Urinary bladder (tissue), 4 donors: ENCODE data around the gene MYO3B. TPM values are rescaled to one million over a fixed set of nuclear protein-coding genes. Genes with fewer than 3 reads are reported as not detected.

Source experiments
- DNase-seq: peaks from one replicate; pipeline ENCODE4 v3.0.0-alpha.2; 2015; ENCODE audit errors: extremely low spot score
- H3K27ac ChIP-seq: one replicate; pipeline ENCODE4 v1.5.1; 2013; ENCODE audit warnings: low read depth, mild to moderate bottlenecking, moderate library complexity
- H3K36me3 ChIP-seq: one replicate; pipeline ENCODE4 v1.6.1; 2013; ENCODE audit warnings: mild to moderate bottlenecking, moderate library complexity; ENCODE audit not compliant: insufficient read depth
- H3K4me1 ChIP-seq: one replicate; pipeline ENCODE4 v1.6.1; 2013; ENCODE audit warnings: mild to moderate bottlenecking, moderate library complexity; ENCODE audit not compliant: insufficient read depth
- H3K4me3 ChIP-seq: one replicate; pipeline ENCODE4 v1.5.1; 2013; ENCODE audit warnings: low read depth, low read length
- WGBS: extraction: QIAGEN DNeasy Blood & Tissue Kit; methylation state at CpG from one replicate; pipeline ENCODE4 v1.1.7; 2013; 5-methylcytosine and 5-hydroxymethylcytosine counted together
- polyA plus RNA-seq: library from polyadenylated mRNA; stranded (reverse); fragments of 200-250 nt; gene quantifications from one replicate; pipeline ENCODE4 v1.2.3, GENCODE V29; 2013
- total RNA-seq: library from RNA; depleted of rRNA; stranded (reverse); fragments of >200 nt; gene quantifications from one replicate; pipeline ENCODE4 v1.2.3, GENCODE V29; 2014
- donor health status: healthy with polysubstance abuse.
- donor health status: healthy.

The MYO3B gene
- total and polyA plus RNA-seq, 2 donors, result 0.44 to 2.8 TPM

DNA sequence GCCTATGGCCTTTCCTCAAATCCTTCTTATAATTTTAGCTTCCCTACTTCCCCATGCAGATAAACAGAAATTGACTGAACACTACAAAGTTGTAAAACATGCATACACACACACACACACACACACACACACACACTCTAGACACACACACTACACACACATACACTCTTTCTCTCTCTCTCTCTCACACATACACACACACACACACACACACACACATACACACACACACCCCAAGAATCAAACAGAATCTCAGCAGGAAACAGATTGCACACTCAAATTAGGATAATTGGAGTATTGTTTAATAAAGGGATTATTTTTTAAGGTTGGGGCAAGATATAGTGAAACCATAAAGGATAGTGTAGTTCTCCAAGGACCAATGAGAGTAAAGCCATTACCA is 385.0 kb downstream of the MYO3B start:
- no peak for DNase-seq
- H3K27ac ChIP-seq, result no peak overlapping the region
- no peaks in the 10 kb centered on the region for H3K36me3 ChIP-seq
- no peaks in the 10 kb centered on the region for H3K4me1 ChIP-seq
- H3K4me3 ChIP-seq, result no peak overlapping the region

DNA sequence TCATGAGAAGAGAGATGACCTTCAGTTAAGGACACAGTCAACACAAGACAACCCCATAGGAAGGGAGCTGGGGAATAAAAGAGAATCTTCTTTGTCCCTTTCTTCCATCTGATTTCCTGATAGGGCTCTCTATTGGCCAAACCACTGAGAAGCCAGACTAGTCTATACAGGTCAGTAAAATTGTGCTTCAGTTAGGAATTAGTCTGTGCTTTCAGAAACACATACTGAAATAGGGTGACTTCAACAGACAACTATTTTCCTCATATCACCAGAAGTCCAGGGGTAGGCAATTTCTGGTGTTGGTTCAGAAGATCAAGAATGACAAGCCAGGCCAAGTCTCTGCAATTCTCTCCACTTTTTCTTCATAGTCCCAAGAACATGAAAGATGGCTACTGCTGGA is 385.5 kb downstream of the MYO3B start:
- no peaks in the 10 kb centered on the region for H3K4me1 ChIP-seq

DNA sequence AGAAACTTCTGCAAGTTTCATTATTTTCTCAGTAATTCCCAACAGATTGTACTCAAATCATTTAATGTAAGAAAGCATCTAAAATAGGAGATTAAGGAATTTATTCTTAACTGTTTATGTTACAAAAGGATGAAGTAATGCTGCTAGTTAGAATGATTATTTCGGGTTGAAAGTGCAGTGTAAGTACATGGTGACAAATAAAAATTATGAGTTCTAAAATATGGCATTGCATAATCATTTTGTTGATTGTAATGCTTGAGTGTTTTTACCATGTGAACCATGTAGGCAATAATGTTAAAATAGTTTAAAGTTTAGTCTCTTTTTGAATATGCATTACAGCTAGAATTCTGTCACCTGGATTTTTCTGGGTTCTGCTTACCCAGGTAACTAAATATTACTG is 388.2 kb downstream of the MYO3B start:
- DNase-seq, result no peak
- H3K27ac ChIP-seq, result no peak overlapping the region
- no peak overlapping the region for H3K4me3 ChIP-seq
- no peaks in the 10 kb centered on the region for H3K4me1 ChIP-seq
- no peaks in the 10 kb centered on the region for H3K36me3 ChIP-seq
- 44% methylated on average over 1 of the region's 1 CpG for WGBS

More for the DNA sequence above, 385.5 kb downstream of the MYO3B start:
- no peaks in the 10 kb centered on the region for H3K36me3 ChIP-seq
- DNase-seq, result no peak
- no peak overlapping the region for H3K4me3 ChIP-seq
- no peak overlapping the region for H3K27ac ChIP-seq

DNA sequence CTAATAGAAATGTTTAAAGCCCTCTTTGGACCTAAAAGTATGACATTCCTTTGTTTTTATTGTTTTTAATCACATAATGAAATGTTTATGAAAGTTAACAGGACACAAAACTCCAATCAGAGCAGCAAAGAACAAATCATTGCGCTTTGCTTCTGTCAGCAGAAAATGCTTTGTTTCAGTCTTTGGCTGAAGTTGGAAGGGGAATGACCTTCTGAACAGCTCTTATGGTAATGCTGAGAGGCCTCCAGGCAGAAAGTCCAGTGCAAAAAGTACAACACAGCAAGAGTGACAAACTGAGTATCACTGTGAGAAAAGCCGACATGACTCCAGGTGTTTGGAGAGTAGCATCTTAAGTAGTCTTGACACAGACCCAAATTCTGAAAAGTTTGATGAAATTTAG is 389.5 kb downstream of the MYO3B start:
- H3K36me3 ChIP-seq, result no peaks in the 10 kb centered on the region
- no peak for DNase-seq
- 95% methylated on average over 2 of the region's 2 CpGs for WGBS
- H3K4me3 ChIP-seq, result no peak overlapping the region
- no peaks in the 10 kb centered on the region for H3K4me1 ChIP-seq
- no peak overlapping the region for H3K27ac ChIP-seq

DNA sequence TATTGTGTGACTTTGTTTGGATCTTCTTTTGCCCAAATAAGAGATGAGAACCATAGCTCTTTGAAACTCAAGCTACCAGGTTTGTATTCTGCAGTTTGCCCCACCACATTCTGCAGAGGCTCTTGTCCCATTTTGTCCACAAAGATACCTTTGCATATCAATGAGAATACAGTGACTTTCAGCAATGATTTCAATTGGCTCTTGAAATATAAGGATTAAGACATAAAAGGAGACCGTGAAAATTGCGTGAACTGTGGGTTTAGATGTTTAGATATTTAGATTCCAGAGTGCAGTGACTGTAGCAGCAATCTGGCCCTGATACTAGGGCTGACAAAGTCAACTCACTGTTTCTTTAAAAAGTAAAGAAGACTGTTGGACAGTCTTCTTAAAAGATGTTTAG is 390.6 kb downstream of the MYO3B start:
- WGBS, result 71% methylated on average over 2 of the region's 2 CpGs
- no peak overlapping the region for H3K27ac ChIP-seq
- H3K4me1 ChIP-seq, result no peaks in the 10 kb centered on the region
- H3K4me3 ChIP-seq, result no peak overlapping the region
- no peaks in the 10 kb centered on the region for H3K36me3 ChIP-seq
- no peak for DNase-seq

DNA sequence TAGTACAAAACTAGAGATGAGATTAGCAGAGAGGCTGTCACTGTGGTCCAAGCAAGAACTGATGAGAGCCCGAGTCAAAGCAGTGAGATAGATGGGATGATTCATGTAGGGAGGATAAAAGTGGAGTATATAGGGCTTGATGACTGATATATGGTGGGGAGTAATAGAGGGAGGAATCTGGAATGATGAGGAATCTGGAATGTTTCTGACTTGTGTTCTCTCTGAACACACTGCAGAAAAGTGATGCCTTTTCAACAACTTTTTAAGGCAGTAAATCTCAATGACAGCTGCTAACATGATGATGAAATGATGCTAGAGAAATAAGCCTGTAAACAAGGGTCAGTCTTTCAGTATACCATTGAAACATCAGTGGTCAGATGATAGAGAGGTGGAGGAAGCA is 393.7 kb downstream of the MYO3B start:
- 83% methylated on average over 1 of the region's 1 CpG for WGBS
- Histone ChIP-seq H3K36me3 (no peaks in the 10 kb centered on the region), H3K4me3 (no peak overlapping the region), H3K27ac (no peak overlapping the region), H3K4me1 (no peaks in the 10 kb centered on the region)
- no peak for DNase-seq

DNA sequence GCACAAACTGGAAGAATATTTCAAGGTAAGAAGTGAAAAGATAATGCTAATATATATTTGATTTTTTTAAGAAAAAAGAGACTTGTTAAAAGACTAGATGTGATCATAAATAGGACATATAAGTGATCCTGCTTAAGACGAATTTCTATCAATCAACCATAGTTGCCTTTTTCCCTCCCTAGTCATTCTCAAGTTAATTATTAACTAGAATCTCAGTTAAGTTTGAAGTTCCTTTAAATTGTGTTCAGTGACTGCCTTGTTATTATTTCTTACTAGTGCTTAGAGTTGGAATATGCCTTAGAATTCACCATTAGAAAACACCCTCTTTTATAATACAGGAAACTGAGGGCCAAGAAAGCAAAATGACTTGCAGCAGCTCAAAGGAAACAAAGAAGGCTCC is 395.7 kb downstream of the MYO3B start:
- no peak overlapping the region for H3K4me3 ChIP-seq
- H3K4me1 ChIP-seq, result no peaks in the 10 kb centered on the region
- WGBS, result 92% methylated on average over 1 of the region's 1 CpG
- no peak overlapping the region for H3K27ac ChIP-seq
- no peaks in the 10 kb centered on the region for H3K36me3 ChIP-seq
- DNase-seq, result no peak

DNA sequence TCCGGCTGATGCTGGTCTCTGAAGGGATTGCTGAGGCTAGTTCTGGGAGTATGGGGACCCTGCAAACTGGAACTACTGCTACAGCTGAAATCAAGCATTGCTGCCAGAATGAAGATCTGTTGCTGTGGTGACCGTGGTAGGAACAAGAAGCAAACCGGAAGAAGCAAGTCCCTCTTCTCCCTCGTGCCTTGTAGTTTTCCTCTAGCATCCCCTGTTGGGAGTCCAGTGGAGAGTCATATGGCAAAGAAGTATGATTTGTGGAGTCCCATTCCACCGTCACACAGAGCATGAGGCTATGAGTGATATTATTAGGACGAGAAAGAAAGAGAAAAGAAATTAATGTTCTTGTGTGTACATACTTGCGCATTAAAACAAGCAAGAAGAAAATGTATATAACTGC is 398.3 kb downstream of the MYO3B start:
- no peaks in the 10 kb centered on the region for H3K36me3 ChIP-seq
- 81% methylated on average over 7 of the region's 7 CpGs for whole genome bisulfite sequencing
- H3K4me3 ChIP-seq, result no peak overlapping the region
- H3K27ac ChIP-seq, result no peak overlapping the region
- no peak for DNase-seq
- H3K4me1 ChIP-seq, result no peaks in the 10 kb centered on the region

DNA sequence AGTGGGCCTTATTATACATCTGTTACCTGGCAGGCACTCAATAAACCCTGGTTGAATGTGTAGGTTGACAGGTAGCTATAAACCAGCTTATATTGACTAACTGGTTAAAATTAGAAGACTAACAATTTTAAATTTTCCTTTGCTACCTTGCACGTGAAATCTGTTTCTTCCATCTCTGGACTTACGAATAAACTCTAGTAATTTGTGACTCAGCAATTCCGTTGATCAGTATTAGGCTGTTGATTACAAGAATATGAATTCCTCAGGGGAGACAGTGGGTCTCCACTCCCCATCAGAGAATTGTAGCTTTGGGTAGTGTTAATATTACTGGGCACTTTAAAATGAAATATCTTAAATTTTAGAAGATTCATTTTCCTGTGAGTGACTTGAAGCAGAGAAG is 399.4 kb downstream of the MYO3B start:
- DNase-seq, result no peak
- no peak overlapping the region for H3K4me3 ChIP-seq
- H3K36me3 ChIP-seq, result no peaks in the 10 kb centered on the region
- H3K27ac ChIP-seq, result no peak overlapping the region
- no peaks in the 10 kb centered on the region for H3K4me1 ChIP-seq
- 90% methylated on average over 3 of the region's 3 CpGs for WGBS

DNA sequence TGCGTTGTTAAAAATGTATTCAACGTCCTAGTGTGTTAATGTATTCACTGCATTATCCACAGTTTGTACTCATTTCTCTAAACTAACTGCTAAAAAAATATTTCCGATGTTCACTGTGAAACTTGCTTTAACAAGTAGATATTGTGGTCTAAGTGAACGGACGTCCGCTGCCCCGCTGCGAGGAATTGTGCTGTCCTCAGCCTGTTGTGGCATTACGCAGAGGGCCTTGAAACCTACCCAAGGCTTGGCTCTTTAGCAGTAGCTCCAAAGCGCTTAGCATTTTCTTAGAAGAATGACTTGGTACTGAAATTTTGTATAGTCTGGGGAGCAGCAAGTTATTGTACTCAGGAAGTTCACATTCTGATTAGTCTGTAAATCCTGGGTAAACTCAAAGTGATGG is 400.7 kb downstream of the MYO3B start:
- DNase-seq, result no peak
- Histone ChIP-seq H3K4me1 (no peaks in the 10 kb centered on the region), H3K27ac (no peak overlapping the region), H3K4me3 (no peak overlapping the region), H3K36me3 (no peaks in the 10 kb centered on the region)
- 91% methylated on average over 10 of the region's 10 CpGs for WGBS

DNA sequence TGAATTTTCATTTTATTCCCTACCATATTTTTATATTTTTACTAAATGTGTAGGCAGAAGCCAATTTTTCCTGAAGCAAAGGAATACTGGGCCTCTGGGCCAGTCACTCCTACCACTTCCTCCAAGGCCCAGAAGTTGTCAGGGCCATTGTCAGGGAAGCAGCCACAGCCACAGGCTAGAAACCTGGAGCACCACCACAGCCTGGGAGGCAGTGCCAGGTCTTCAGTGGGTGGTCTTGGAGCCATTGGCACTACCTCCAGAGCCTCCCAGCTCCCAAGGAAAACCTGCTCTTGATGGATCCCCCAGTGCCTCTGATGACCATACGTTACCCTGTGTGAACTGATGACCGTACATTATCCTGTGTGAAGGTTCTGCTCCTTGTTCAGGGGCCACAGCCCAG is 401.6 kb downstream of the MYO3B start:
- 84% methylated on average over 2 of the region's 2 CpGs for WGBS
- no peak overlapping the region for H3K27ac ChIP-seq
- H3K4me3 ChIP-seq, result no peak overlapping the region
- H3K36me3 ChIP-seq, result no peaks in the 10 kb centered on the region
- no peaks in the 10 kb centered on the region for H3K4me1 ChIP-seq
- DNase-seq, result no peak

DNA sequence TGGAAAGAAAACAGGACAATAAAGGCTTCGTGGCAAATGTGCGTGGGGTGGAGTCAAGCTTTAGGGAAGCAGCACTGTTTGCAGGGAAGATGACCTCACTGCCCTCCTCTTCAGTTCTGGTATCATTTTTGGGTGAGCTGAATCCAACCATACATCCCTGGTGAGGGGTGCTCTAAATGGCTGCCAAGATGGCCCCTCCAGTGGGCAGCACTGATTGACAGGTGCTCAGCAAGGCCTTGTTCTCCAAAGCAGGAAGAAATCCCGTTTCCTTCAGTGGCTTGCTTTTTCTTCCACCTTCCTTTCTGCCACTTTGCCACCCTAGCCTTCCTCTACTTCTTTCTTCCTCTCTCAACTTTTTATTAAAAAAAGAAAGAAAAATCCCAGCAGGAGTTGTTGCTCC is 404.4 kb downstream of the MYO3B start:
- Histone ChIP-seq H3K4me1 (no peaks in the 10 kb centered on the region), H3K27ac (no peak overlapping the region), H3K36me3 (no peaks in the 10 kb centered on the region), H3K4me3 (no peak overlapping the region)
- no peak for DNase-seq
- 83% methylated on average over 3 of the region's 3 CpGs for WGBS

DNA sequence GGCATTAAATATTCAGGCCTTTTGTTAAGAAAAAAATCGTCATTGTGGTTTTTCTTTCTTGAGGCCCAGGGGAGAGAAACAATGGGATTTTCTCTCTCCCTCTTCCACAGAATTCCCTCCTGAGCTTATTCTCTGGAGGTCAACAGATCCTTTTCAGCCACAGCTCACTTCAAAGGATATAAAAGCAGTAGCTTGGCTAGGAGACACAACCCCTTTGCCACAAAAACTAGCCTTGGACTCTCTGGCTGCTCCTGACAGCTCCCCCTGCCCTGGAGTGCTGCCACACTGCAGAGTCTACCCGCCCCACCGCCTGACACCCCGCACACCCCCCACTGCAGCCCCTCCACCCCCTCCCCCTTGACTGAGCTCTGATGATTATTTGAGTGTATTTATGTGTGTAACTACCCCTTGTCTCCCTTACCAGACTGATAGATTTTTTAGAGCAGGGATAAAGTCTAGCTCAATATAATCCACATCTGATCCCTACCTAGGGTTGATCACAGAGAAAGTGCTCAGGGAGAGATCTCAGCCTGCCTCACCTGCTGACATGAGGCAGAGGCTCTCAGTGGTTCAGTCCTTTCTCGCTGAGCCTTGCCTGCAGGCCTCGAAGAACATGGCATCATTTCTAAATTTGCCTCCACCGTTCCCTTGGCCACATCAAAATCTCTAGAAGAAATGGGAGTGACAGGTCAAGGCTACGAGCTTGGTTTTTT is 405.0 kb downstream of the MYO3B start:
- Histone ChIP-seq H3K36me3 (no peaks in the 10 kb centered on the region), H3K27ac (no peak overlapping the region), H3K4me1 (no peaks in the 10 kb centered on the region), H3K4me3 (no peak overlapping the region)
- DNase-seq, result no peak
- WGBS, result 72% methylated on average over 8 of the region's 8 CpGs

DNA sequence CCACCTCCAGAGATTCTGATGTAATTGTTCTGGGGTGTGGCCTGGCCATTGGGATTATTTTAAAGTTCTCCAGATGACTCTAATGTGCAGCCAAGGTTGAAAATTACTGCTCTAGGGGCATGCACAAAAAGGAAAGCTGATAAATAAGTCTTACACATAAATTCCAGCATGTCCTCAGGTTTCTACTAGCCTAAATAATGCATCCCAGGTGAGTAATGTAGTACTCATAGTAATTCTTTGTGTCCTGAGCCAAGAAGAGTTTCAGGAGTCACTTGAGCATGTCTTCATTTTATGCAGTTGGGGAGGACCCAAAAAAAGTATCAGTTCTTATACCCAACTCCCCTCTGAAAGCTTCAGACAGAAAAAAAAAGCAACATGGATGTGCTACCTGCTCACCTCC is 407.1 kb downstream of the MYO3B start:
- Histone ChIP-seq H3K4me3 (no peak overlapping the region), H3K4me1 (no peaks in the 10 kb centered on the region), H3K27ac (no peak overlapping the region), H3K36me3 (no peaks in the 10 kb centered on the region)
- no peak for DNase-seq

DNA sequence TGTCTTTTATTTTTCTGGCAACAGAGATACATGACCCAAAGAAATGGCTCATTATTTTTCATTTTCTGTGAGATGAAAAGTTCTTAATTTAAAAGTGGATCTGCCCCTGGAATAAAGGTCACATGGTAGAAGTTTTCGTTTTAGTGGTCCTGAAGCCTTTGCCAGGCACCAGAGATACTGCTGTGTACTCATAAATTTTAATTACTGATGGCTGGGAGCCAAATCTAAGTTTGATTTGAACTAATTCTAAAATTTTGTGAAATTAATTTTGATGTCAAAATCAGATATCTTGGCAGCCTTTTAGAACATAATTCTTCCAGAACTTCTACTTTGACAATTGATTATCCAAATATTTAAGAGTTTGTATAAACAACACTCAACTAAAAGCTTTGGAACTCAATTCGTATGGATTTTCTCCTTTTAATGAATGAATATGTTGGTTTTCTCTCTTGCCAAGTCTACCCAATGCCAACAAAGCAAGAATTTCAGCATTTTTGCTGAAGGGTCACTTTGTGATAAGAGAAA is 408.7 kb downstream of the MYO3B start:
- Histone ChIP-seq H3K36me3 (no peaks in the 10 kb centered on the region), H3K4me3 (no peak overlapping the region), H3K4me1 (no peaks in the 10 kb centered on the region), H3K27ac (no peak overlapping the region)
- 19% methylated on average over 2 of the region's 2 CpGs for WGBS
- DNase-seq, result no peak
